H1 (cell line): ENCODE results near the gene NOM1.

ENCODE experiments used
- ATF2 ChIP-seq: IDR thresholded peaks from 2 replicates; pipeline ENCODE4 v1.6.1; 2012; ENCODE audit warnings: low read length, inconsistent platforms
- POLR2A ChIP-seq, 2 experiments: IDR thresholded peaks; 1 replicate in 1 of 2; 2 replicates in 1 of 2; pipeline ENCODE4 v1.6.1; 2011; ENCODE audit warnings: low read depth in 2 of 2, low read length in 2 of 2, mild to moderate bottlenecking in 2 of 2; ENCODE audit errors: control extremely low read depth in 1 of 2
- TF ChIP-seq, protein P1 (sequence below), 3 experiments: IDR thresholded peaks; 1 replicate in 2 of 3; 2 replicates in 1 of 3; pipeline versions ENCODE4 v1.5.1 to v1.6.1; 2011; ENCODE audit warnings: low read length in 3 of 3, mild to moderate bottlenecking in 3 of 3, inconsistent platforms in 2 of 3, low read depth in 1 of 3, moderate library complexity in 1 of 3; ENCODE audit not compliant: insufficient read depth in 1 of 3; ENCODE audit errors: control extremely low read depth in 1 of 3

DNA sequence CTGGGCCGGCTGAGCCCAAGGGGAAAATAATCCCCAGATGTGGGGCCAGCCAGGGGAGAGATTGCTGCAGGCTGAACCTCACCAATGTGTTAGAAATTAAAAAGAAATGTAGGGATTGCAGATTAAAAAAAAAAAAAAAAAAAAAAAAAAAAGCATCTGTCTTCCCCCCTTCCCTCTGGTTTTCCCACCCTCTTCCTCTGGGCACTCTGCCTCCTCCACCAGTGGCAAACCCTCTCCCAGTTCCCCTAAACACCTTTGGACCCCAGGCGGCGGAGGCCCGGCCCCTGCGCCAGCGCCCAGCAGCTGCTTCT is 53.9 kb downstream of the NOM1 start:
- TF ChIP-seq POLR2A (IDR thresholded peaks at IDR 0.05; ENCODE audit: control extremely low read depth in 1 of 2, low read depth in 2 of 2, low read length in 2 of 2), result no peak
- TF ChIP-seq, protein P1, sequence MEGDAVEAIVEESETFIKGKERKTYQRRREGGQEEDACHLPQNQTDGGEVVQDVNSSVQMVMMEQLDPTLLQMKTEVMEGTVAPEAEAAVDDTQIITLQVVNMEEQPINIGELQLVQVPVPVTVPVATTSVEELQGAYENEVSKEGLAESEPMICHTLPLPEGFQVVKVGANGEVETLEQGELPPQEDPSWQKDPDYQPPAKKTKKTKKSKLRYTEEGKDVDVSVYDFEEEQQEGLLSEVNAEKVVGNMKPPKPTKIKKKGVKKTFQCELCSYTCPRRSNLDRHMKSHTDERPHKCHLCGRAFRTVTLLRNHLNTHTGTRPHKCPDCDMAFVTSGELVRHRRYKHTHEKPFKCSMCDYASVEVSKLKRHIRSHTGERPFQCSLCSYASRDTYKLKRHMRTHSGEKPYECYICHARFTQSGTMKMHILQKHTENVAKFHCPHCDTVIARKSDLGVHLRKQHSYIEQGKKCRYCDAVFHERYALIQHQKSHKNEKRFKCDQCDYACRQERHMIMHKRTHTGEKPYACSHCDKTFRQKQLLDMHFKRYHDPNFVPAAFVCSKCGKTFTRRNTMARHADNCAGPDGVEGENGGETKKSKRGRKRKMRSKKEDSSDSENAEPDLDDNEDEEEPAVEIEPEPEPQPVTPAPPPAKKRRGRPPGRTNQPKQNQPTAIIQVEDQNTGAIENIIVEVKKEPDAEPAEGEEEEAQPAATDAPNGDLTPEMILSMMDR (IDR thresholded peaks at IDR 0.05; ENCODE audit: control extremely low read depth in 1 of 3, insufficient read depth in 1 of 3, low read depth in 1 of 3, low read length in 3 of 3), result no peak
- TF ChIP-seq ATF2, result no peak
